Measurements from ENCODE around the gene ITPA.

The ITPA gene

GRCh38 chr20:3209257-3209945 lies at the start of gene ITPA:
ITPA (plus strand) TSS chr20:3209498; CDS start chr20:3209552, 54 bp downstream.
- peak within 1 kb of the TSS; percentile 86 for H3K4me3 ChIP-seq (ENCODE audit: low read depth, low read length)
- peak; percentile 33 for DNase-seq (ENCODE audit: low read depth, low spot score)

GRCh38 chr20:3160418-3160817 lies 48.9 kb upstream of the ITPA start:
- peak overlapping the region; percentile 76 for H3K4me3 ChIP-seq (ENCODE audit: low read depth, low read length)
- in situ Hi-C loops (cut with HindIII; ENCODE audit: low sequenced_read_pairs) = no loop called here
- no peak for TF ChIP-seq CTCF (IDR thresholded peaks at IDR 0.05; ENCODE audit: low read depth, low read length)
- no peak for DNase-seq (ENCODE audit: low read depth, low spot score)

More at GRCh38 chr20:3209257-3209945, at the start of gene ITPA:
- no peak for TF ChIP-seq CTCF (IDR thresholded peaks at IDR 0.05; ENCODE audit: low read depth, low read length)
- in situ Hi-C loops (cut with HindIII; ENCODE audit: low sequenced_read_pairs) = no loop called here

GRCh38 chr20:3161316-3162079 lies 47.8 kb upstream of the ITPA start:
- in situ Hi-C loops (cut with HindIII; ENCODE audit: low sequenced_read_pairs) = no loop called here
- no peak for DNase-seq (ENCODE audit: low read depth, low spot score)
- no peak for TF ChIP-seq CTCF (IDR thresholded peaks at IDR 0.05; ENCODE audit: low read depth, low read length)
- no peak overlapping the region for H3K4me3 ChIP-seq (ENCODE audit: low read depth, low read length)

GRCh38 chr20:3162080-3162611 lies 47.2 kb upstream of the ITPA start:
- no peak for DNase-seq (ENCODE audit: low read depth, low spot score)
- in situ Hi-C loops (cut with HindIII; ENCODE audit: low sequenced_read_pairs) = no loop called here
- no peak overlapping the region for H3K4me3 ChIP-seq (ENCODE audit: low read depth, low read length)
- no peak for TF ChIP-seq CTCF (IDR thresholded peaks at IDR 0.05; ENCODE audit: low read depth, low read length)

- H3K4me3 ChIP-seq (ENCODE audit: low read depth, low read length) = no peak overlapping the region
- DNase-seq (ENCODE audit: low read depth, low spot score) = no peak
- in situ Hi-C loops (cut with HindIII; ENCODE audit: low sequenced_read_pairs) = no loop called here
- no peak for TF ChIP-seq CTCF (IDR thresholded peaks at IDR 0.05; ENCODE audit: low read depth, low read length)
These were observed 45.9 kb upstream of the ITPA start for GRCh38 chr20:3163099-3164042.

Measured in astrocyte of the spinal cord (primary cell).